ENCODE data around the gene TRIP13. TPM values are rescaled to one million over a fixed set of nuclear protein-coding genes. Genes with fewer than 3 reads are reported as not detected.

Gene TRIP13
- total RNA-seq, 4 donors from 2014 or later, result 0.41 to 1.6 (median 0.50) TPM

DNA sequence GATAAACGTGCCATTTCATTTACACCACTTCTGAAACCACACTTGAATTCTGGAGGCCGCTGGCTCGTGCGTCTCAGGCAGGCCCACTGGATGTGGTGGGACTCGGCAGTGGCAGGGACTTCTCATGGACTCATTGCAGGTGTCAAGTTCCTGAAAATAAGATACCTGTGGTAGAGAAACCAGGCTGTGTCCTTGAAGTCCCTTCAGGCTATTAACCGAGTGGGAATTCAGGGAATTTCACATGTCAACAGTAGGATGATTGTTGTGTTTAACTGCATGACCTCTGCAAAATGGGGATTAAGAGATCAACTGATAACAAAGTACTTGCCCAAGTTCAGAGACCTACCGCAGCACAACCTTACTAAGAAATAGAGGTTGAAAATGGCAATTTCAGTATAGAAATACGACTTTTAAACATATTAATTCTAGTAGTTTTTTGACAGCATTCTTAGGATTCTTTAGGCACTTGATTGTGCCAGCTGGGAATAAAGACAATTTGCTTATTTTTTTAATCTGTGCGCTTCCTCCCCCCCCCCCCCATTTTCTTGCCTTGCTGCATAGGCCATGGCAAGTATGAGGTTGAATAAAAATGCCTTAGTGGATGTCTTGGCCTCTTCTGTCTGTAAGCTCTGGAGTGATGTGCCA lies 26.8 kb downstream of the TRIP13 start:
- TF ChIP-seq POLR2A (IDR thresholded peaks at IDR 0.05), result no peak
- TF ChIP-seq, protein P1, sequence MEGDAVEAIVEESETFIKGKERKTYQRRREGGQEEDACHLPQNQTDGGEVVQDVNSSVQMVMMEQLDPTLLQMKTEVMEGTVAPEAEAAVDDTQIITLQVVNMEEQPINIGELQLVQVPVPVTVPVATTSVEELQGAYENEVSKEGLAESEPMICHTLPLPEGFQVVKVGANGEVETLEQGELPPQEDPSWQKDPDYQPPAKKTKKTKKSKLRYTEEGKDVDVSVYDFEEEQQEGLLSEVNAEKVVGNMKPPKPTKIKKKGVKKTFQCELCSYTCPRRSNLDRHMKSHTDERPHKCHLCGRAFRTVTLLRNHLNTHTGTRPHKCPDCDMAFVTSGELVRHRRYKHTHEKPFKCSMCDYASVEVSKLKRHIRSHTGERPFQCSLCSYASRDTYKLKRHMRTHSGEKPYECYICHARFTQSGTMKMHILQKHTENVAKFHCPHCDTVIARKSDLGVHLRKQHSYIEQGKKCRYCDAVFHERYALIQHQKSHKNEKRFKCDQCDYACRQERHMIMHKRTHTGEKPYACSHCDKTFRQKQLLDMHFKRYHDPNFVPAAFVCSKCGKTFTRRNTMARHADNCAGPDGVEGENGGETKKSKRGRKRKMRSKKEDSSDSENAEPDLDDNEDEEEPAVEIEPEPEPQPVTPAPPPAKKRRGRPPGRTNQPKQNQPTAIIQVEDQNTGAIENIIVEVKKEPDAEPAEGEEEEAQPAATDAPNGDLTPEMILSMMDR (IDR thresholded peaks at IDR 0.05 in 4 of 5, conservative IDR thresholded peaks at IDR 0.05 in 1 of 5), result no peak
- in situ Hi-C loops (cut with MboI; ENCODE audit: low sequenced_read_pairs in 4 of 4), result no loop called here
- H3K27me3 ChIP-seq, result peaks cover 0 to 1% (median 0%) of the 10 kb centered on the region in 3 donors

DNA sequence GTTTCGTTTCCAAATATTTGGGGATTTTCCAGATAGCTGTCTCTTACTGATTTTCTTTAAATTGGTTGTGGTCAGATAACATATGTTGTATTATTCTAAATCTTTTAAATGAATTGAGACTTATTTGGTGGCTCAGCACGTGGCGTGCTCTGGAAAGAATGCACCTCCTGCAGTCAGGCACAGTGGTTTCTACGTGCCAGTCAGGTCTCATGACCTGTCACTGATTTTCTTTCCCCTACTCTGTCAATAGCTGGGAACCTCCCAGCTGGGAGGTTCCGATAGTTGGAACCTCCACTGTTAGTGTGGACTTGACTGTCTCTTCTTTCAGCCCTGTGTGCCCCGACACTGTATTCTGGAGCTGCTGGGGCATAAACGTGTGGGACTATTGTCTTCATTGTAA lies 27.6 kb downstream of the TRIP13 start:
- intact Hi-C loops (cut with DNase I; ENCODE audit: low total_unique reads) (loop anchor here (10.0 kb wide), 1 partner anchor 254 kb away; no protein-coding TSS in a partner anchor), in situ Hi-C loops (cut with MboI; ENCODE audit: low sequenced_read_pairs in 4 of 4) (no loop called here)
- TF ChIP-seq, protein P1 (IDR thresholded peaks at IDR 0.05 in 4 of 5, conservative IDR thresholded peaks at IDR 0.05 in 1 of 5), result no peak
- no peak for TF ChIP-seq POLR2A (IDR thresholded peaks at IDR 0.05)
- Histone ChIP-seq H3K4me1 (no peaks in the 10 kb centered on the region), H3K4me3 (no peak overlapping the region), H3K36me3 (no peaks in the 10 kb centered on the region), H3K27ac (no peak overlapping the region), H3K27me3 (peaks cover 3 to 8% (median 6%) of the 10 kb centered on the region in 3 donors), H3K9me3 (no peaks in the 10 kb centered on the region)
- DNase-seq (no peak), ATAC-seq (no peak)

More for the DNA sequence above, 26.8 kb downstream of the TRIP13 start:
- no peak for DNase-seq
- ATAC-seq, result no peak
- Histone ChIP-seq H3K27ac (no peak overlapping the region), H3K36me3 (no peaks in the 10 kb centered on the region), H3K9me3 (no peaks in the 10 kb centered on the region), H3K4me1 (no peaks in the 10 kb centered on the region), H3K4me3 (no peak overlapping the region)
- intact Hi-C loops (cut with DNase I; ENCODE audit: low total_unique reads), result no loop called here

DNA sequence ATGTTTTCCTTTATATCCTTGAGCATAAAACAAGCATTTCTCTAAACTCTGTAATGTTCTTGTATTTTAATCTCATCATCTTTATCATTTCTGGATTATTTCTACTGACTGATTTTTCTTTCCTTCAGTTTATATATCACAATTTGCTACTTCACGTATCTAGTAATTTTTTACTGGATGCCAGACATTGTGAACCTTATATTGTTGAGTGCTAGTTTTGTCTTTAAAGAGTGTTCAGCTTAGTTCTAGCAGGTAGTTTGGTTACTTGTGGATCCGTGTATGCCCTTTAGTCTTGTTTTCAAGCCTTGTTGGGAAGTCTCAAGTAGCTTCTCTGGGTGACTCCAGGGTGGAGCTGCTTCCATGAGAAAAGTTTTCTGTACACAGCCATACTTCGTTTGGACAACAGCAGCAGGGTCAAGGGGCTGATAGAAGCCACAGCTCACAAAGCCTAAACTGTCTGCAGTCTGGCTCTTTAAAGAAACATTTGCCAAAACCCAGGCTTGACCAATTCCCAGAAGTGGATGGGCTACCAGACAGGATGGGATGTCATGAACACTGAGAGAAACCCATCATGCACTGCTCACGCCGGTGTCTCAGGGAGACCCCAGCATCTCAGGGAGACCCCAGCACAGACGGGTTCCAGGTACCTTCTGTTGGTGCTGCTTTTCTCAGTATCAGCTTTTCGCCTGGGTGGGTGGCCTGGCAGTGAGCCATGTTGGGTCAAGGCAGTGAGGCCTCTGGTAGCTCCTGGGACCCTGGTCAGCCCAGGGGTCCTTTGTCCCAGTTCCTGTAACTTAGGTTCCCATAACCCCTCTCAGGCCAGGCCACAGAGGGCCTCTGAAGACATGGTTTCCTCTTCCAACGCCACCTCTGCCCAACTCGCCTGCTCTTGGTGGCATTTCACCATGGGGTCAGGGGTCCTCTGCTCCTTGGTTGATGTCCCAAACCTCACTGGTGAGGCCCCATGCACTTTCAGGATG lies 29.1 kb downstream of the TRIP13 start:
- TF ChIP-seq POLR2A (IDR thresholded peaks at IDR 0.05), result no peak
- TF ChIP-seq, protein P1 (IDR thresholded peaks at IDR 0.05 in 4 of 5, conservative IDR thresholded peaks at IDR 0.05 in 1 of 5), result no peak
- in situ Hi-C loops (cut with MboI; ENCODE audit: low sequenced_read_pairs in 4 of 4) (no loop called here), intact Hi-C loops (cut with DNase I; ENCODE audit: low total_unique reads) (loop anchor here (10.0 kb wide), 1 partner anchor 253 kb away; no protein-coding TSS in a partner anchor)
- Histone ChIP-seq H3K9me3 (no peaks in the 10 kb centered on the region), H3K4me1 (peaks cover 0 to 5% of the 10 kb centered on the region in 2 donors), H3K27ac (no peak overlapping the region), H3K4me3 (no peak overlapping the region), H3K36me3 (no peaks in the 10 kb centered on the region), H3K27me3 (peaks cover 17 to 23% (median 21%) of the 10 kb centered on the region in 3 donors)
- ATAC-seq (no peak), DNase-seq (no peak)

DNA sequence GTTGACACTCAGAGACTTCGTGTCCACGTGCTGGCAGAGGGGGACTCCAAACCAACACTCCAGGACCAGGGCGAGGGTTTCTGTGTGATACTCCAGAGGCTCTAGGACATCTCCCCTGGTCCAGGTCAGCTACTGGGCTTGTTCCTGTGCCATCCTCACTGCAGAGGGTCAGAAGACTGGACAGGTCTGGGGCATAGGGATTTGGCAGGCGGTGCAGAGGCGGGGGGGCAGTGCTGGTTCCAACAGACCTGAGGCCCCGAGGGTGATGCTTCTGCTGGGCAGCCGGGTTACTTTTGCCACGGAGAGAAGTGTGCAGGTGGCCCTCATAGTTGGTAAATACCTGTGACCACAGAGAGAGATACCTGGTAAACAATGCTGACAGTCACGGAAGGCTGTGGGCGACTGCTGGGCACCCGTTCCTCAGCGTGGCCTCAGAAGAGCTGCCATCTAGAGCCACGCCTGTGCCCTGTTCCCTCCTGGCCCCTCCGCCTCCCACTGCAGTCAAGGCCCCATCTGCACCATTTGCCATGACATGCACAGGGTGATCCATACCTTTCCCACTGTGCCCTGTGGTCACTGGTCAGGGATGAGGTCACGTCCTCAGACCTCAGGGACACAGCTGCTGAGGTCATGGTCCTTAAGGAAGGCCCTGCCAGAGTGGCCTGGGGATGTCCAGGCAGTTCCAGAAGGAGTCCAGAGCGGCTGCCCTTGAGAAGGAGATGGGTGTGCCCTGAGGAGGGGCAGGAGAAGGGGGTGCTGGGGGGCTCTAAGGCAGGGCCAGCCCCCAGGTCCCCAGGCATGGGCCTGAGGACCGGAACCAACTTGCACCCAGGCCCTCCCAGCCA lies 30.0 kb downstream of the TRIP13 start:
- Histone ChIP-seq H3K4me1 (peaks cover 0 to 11% of the 10 kb centered on the region in 2 donors), H3K4me3 (no peak overlapping the region), H3K36me3 (no peaks in the 10 kb centered on the region), H3K27me3 (peaks cover 25 to 30% (median 28%) of the 10 kb centered on the region in 3 donors), H3K9me3 (no peaks in the 10 kb centered on the region), H3K27ac (no peak overlapping the region)
- DNase-seq (no peak), ATAC-seq (no peak)
- intact Hi-C loops (cut with DNase I; ENCODE audit: low total_unique reads), result loop anchor here (1.0 to 10.0 kb wide), 2 partner anchors 218 to 252 kb away; no protein-coding TSS in a partner anchor
- in situ Hi-C loops (cut with MboI; ENCODE audit: low sequenced_read_pairs in 4 of 4), result no loop called here
- no peak for TF ChIP-seq POLR2A (IDR thresholded peaks at IDR 0.05)
- TF ChIP-seq, protein P1 (IDR thresholded peaks at IDR 0.05 in 4 of 5, conservative IDR thresholded peaks at IDR 0.05 in 1 of 5), result no peak

Data from gastrocnemius medialis (tissue), 4 donors.